BLaER1 (cell line): ENCODE measurements around the gene UGT1A8.

Experiments
- H3K27ac ChIP-seq: shearing (Covaris generic); formaldehyde crosslinking; 2 replicates; pipeline ENCODE4 v1.8.1; 2022
- H3K27me3 ChIP-seq: shearing (Covaris generic); formaldehyde crosslinking; 2 replicates; pipeline ENCODE4 v1.8.1; 2022
- H3K36me3 ChIP-seq: shearing (Covaris generic); formaldehyde crosslinking; 2 replicates; pipeline ENCODE4 v1.8.1; 2022
- H3K4me1 ChIP-seq: shearing (Covaris generic); formaldehyde crosslinking; 2 replicates; pipeline ENCODE4 v1.8.1; 2022
- H3K4me2 ChIP-seq: shearing (Covaris generic); formaldehyde crosslinking; 2 replicates; pipeline ENCODE4 v1.8.1; 2022
- H3K4me3 ChIP-seq: shearing (Covaris generic); formaldehyde crosslinking; 2 replicates; pipeline ENCODE4 v1.8.1; 2022
- H3K9ac ChIP-seq: shearing (Covaris generic); formaldehyde crosslinking; 2 replicates; pipeline ENCODE4 v1.8.1; 2022
- H3K9me3 ChIP-seq: shearing (Covaris generic); formaldehyde crosslinking; 2 replicates; pipeline ENCODE4 v1.8.1; 2022
- H4K20me1 ChIP-seq: shearing (Covaris generic); formaldehyde crosslinking; 2 replicates; pipeline ENCODE4 v1.8.1; 2022
- Cebpa-rat ChIP-seq: shearing (Covaris generic); IDR thresholded peaks from 2 replicates; pipeline ENCODE4 v1.8.1; 2022

Gene UGT1A8

GRCh38 chr2:233775414-233775813, 158.0 kb downstream of the UGT1A8 start:
- Histone ChIP-seq H3K36me3 (no peaks in the 10 kb centered on the region), H3K27ac (no peak overlapping the region)

GRCh38 chr2:233778030-233778429, 160.6 kb downstream of the UGT1A8 start, which contains the start of gene MROH2A:
Gene MROH2A, plus strand, starts transcription at chr2:233778330. Its CDS starts 1,029 bp downstream, at chr2:233779359.
- H3K4me3 ChIP-seq, result no peak within 1 kb of the TSS
- TF ChIP-seq Cebpa-rat, result no peak
- no peaks in the 10 kb centered on the region for H3K27me3 ChIP-seq
- H3K36me3 ChIP-seq, result no peaks in the 10 kb centered on the region
- H3K27ac ChIP-seq, result no peak within 1 kb of the TSS
- H3K4me1 ChIP-seq, result no peaks in the 10 kb centered on the region
- no peak within 1 kb of the TSS for H3K9ac ChIP-seq
- H3K4me2 ChIP-seq, result no peak within 1 kb of the TSS
- H4K20me1 ChIP-seq, result no peaks in the 10 kb centered on the region
- H3K9me3 ChIP-seq, result peaks cover 33% of the 10 kb centered on the region

More at GRCh38 chr2:233775414-233775813, 158.0 kb downstream of the UGT1A8 start:
- H3K4me1 ChIP-seq, result no peaks in the 10 kb centered on the region
- H3K27me3 ChIP-seq, result no peaks in the 10 kb centered on the region
- H4K20me1 ChIP-seq, result no peaks in the 10 kb centered on the region
- TF ChIP-seq Cebpa-rat, result no peak
- no peak overlapping the region for H3K9ac ChIP-seq
- no peak overlapping the region for H3K4me3 ChIP-seq
- peaks cover 33% of the 10 kb centered on the region for H3K9me3 ChIP-seq
- no peak overlapping the region for H3K4me2 ChIP-seq

DNA sequence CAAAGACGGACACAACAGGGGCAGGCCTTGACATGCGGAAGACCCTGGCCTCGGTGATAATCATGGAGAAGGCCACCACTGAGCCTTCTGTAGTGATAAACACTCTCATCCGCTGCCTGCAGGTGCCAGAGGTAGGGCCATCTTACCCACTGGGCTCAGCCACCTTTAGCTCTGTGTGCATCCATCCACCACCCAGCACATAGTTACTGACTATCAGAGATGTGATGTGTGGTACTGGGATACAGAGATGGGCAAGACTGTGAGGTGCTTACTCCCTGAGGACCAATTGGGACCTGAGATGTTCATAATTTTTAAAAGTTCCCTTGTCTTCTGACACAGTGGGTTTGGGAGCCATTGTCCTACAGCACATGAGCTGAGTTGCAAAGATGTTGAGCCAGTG, 162.3 kb downstream of the UGT1A8 start:
- Histone ChIP-seq H3K4me1 (peaks cover 3% of the 10 kb centered on the region), H3K4me3 (no peak overlapping the region), H3K36me3 (no peaks in the 10 kb centered on the region), H3K9ac (no peak overlapping the region), H4K20me1 (no peaks in the 10 kb centered on the region), H3K27me3 (no peaks in the 10 kb centered on the region), H3K27ac (no peak overlapping the region), H3K9me3 (peaks cover 37% of the 10 kb centered on the region), H3K4me2 (no peak overlapping the region)
- no peak for TF ChIP-seq Cebpa-rat

DNA sequence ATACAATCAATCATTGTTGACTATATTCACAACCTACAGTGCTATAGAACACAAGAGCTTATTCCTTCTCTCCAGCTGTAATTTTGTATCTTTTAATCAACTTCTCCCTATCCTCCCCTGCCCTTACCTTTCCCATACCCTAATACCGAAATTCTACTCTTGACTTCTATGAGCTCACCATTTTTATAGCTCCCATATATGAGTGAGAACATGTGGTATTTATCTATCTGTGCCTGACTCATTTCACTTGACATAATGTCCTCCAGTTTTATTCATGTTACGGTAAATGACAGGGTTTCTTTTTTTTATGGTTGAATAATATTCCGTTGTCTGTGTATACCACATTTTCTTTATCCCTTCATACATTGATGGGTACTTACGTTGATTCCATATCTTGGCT, 163.3 kb downstream of the UGT1A8 start:
- TF ChIP-seq Cebpa-rat, result no peak
- Histone ChIP-seq H3K4me3 (no peak overlapping the region), H3K4me1 (peaks cover 14% of the 10 kb centered on the region), H3K9me3 (peaks cover 35% of the 10 kb centered on the region), H4K20me1 (no peaks in the 10 kb centered on the region), H3K27me3 (no peaks in the 10 kb centered on the region), H3K36me3 (no peaks in the 10 kb centered on the region), H3K9ac (no peak overlapping the region), H3K27ac (no peak overlapping the region), H3K4me2 (no peak overlapping the region)

- no peaks in the 10 kb centered on the region for H3K27me3 ChIP-seq
- no peak overlapping the region for H3K4me2 ChIP-seq
- no peak overlapping the region for H3K4me3 ChIP-seq
- no peak overlapping the region for H3K9ac ChIP-seq
- H4K20me1 ChIP-seq, result no peaks in the 10 kb centered on the region
- no peak overlapping the region for H3K27ac ChIP-seq
- peaks cover 21% of the 10 kb centered on the region for H3K9me3 ChIP-seq
- no peak for TF ChIP-seq Cebpa-rat
- H3K4me1 ChIP-seq, result peaks cover 18% of the 10 kb centered on the region
- H3K36me3 ChIP-seq, result no peaks in the 10 kb centered on the region
These were observed 172.1 kb downstream of the UGT1A8 start for GRCh38 chr2:233789554-233789953.

GRCh38 chr2:233791151-233791882, 173.9 kb downstream of the UGT1A8 start:
- Histone ChIP-seq H3K27ac (no peak overlapping the region), H3K27me3 (no peaks in the 10 kb centered on the region), H3K4me2 (no peak overlapping the region), H3K36me3 (no peaks in the 10 kb centered on the region), H3K9me3 (peaks cover 8% of the 10 kb centered on the region), H4K20me1 (no peaks in the 10 kb centered on the region), H3K4me1 (0 out of 2 replicates have a peak, but pooled peaks cover 5% of the 10 kb centered on the region), H3K4me3 (no peak overlapping the region), H3K9ac (no peak overlapping the region)
- TF ChIP-seq Cebpa-rat, result no peak

- TF ChIP-seq Cebpa-rat, result no peak
- Histone ChIP-seq H3K4me1 (0 out of 2 replicates have a peak, but pooled peaks cover 5% of the 10 kb centered on the region), H3K27ac (no peak overlapping the region), H3K4me2 (no peak overlapping the region), H3K27me3 (no peaks in the 10 kb centered on the region), H3K36me3 (no peaks in the 10 kb centered on the region), H3K9me3 (peaks cover 2% of the 10 kb centered on the region), H4K20me1 (no peaks in the 10 kb centered on the region), H3K4me3 (no peak overlapping the region), H3K9ac (no peak overlapping the region)
These were observed 174.5 kb downstream of the UGT1A8 start for GRCh38 chr2:233791883-233792329.

GRCh38 chr2:233792720-233793119, 175.3 kb downstream of the UGT1A8 start:
- no peak for TF ChIP-seq Cebpa-rat
- Histone ChIP-seq H3K4me1 (0 out of 2 replicates have a peak, but pooled peaks cover 5% of the 10 kb centered on the region), H3K27me3 (no peaks in the 10 kb centered on the region), H4K20me1 (no peaks in the 10 kb centered on the region), H3K4me2 (no peak overlapping the region), H3K9me3 (no peaks in the 10 kb centered on the region; the same call in 1 of the 2 replicates), H3K27ac (no peak overlapping the region), H3K36me3 (no peaks in the 10 kb centered on the region), H3K9ac (no peak overlapping the region), H3K4me3 (no peak overlapping the region)

- no peak overlapping the region for H3K4me2 ChIP-seq
- no peaks in the 10 kb centered on the region for H3K27me3 ChIP-seq
- H3K9me3 ChIP-seq, result no peaks in the 10 kb centered on the region; the same call in 1 of the 2 replicates
- H4K20me1 ChIP-seq, result no peaks in the 10 kb centered on the region
- H3K4me1 ChIP-seq, result 0 out of 2 replicates have a peak, but pooled peaks cover 5% of the 10 kb centered on the region
- no peak overlapping the region for H3K4me3 ChIP-seq
- H3K36me3 ChIP-seq, result no peaks in the 10 kb centered on the region
- no peak overlapping the region for H3K9ac ChIP-seq
- TF ChIP-seq Cebpa-rat, result no peak
- no peak overlapping the region for H3K27ac ChIP-seq
These were observed 176.2 kb downstream of the UGT1A8 start for GRCh38 chr2:233793465-233794127.

GRCh38 chr2:233794128-233794658, 176.8 kb downstream of the UGT1A8 start:
- H3K27me3 ChIP-seq, result no peaks in the 10 kb centered on the region
- H3K9ac ChIP-seq, result no peak overlapping the region
- 0 out of 2 replicates have a peak, but pooled peaks cover 5% of the 10 kb centered on the region for H3K4me1 ChIP-seq
- no peaks in the 10 kb centered on the region for H3K36me3 ChIP-seq
- H3K4me2 ChIP-seq, result no peak overlapping the region
- H3K27ac ChIP-seq, result no peak overlapping the region
- no peak for TF ChIP-seq Cebpa-rat
- no peak overlapping the region for H3K4me3 ChIP-seq
- H4K20me1 ChIP-seq, result no peaks in the 10 kb centered on the region
- no peaks in the 10 kb centered on the region; the same call in 1 of the 2 replicates for H3K9me3 ChIP-seq
